K562 (cell line): ENCODE results near the gene SMAD7. TPM values are rescaled to one million over a fixed set of nuclear protein-coding genes. Genes with fewer than 3 reads are reported as not detected.

Experiments
- BMI1 ChIP-seq: fragments of 150-350 bp; IDR thresholded peaks from 2 replicates; pipeline ENCODE4 v1.6.1; 2014; ENCODE audit warnings: low read length
- ESRRA ChIP-seq: fragments of 450-650 bp; IDR thresholded peaks from 2 replicates; pipeline ENCODE4 v1.6.1; 2014; ENCODE audit warnings: low read depth, mild to moderate bottlenecking, moderate library complexity, borderline replicate concordance
- HDAC2 ChIP-seq: fragments of 450-650 bp; IDR thresholded peaks from 2 replicates; pipeline ENCODE4 v1.6.1; 2016; ENCODE audit warnings: mild to moderate bottlenecking
- NR2C2 ChIP-seq, 2 experiments: fragments of 200-800 bp in 1 of 2; sonication (Bioruptor generic) in 1 of 2; sonication (generic) in 1 of 2; formaldehyde crosslinking in 1 of 2; IDR thresholded peaks; 2 replicates each; pipeline versions ENCODE4 v1.6.1 to v1.8.0; 2016 to 2022; ENCODE audit warnings: mild to moderate bottlenecking in 1 of 2, missing compliant biosample characterization in 1 of 2, missing genetic modification characterization in 1 of 2, missing genetic modification reagents in 1 of 2
- PHF8 ChIP-seq: fragments of 200-600 bp; sonication (generic); IDR thresholded peaks from 2 replicates; pipeline ENCODE4 v1.6.1; 2012; ENCODE audit warnings: mixed run types, mild to moderate bottlenecking, inconsistent platforms, low read length, moderate library complexity, borderline replicate concordance
- PTBP1 ChIP-seq: fragments of 200-400 bp; formaldehyde crosslinking; IDR thresholded peaks from 2 replicates; pipeline ENCODE4 v1.6.1; 2017; ENCODE audit warnings: low read depth, low read length
- SMARCA5 ChIP-seq: fragments of 450-650 bp; IDR thresholded peaks from 2 replicates; pipeline ENCODE4 v1.6.1; 2016
- SMARCE1 ChIP-seq: fragments of 450-650 bp; IDR thresholded peaks from 2 replicates; pipeline ENCODE4 v1.7.1; 2016; ENCODE audit warnings: mild to moderate bottlenecking
- SNRNP70 ChIP-seq: fragments of 200-400 bp; formaldehyde crosslinking; optimal IDR thresholded peaks from 2 replicates; pipeline ENCODE3; 2017; ENCODE audit warnings: low read depth, low read length
- TAF1 ChIP-seq: IDR thresholded peaks from 2 replicates; pipeline ENCODE4 v1.6.1; 2011; ENCODE audit warnings: mild to moderate bottlenecking, low read length, moderate library complexity; ENCODE audit not compliant: insufficient read depth, control insufficient read depth, severe bottlenecking; ENCODE audit errors: extremely low read depth
- TBP ChIP-seq: optimal IDR thresholded peaks from 2 replicates; pipeline ENCODE3; 2011; ENCODE audit warnings: low read depth, low read length, improper control_type of control experiment
- TFAM ChIP-seq: fragments of 250-450 bp; sonication (Bioruptor Pico); conservative IDR thresholded peaks from 2 replicates; pipeline ENCODE4 v1.5.0; 2021; ENCODE audit warnings: mild to moderate bottlenecking, moderate library complexity
- ZKSCAN1 ChIP-seq: fragments of 150-350 bp; IDR thresholded peaks from 2 replicates; pipeline ENCODE4 v1.6.1; 2016; ENCODE audit warnings: low read depth, low read length
- ZNF507 ChIP-seq: conservative IDR thresholded peaks from 2 replicates; pipeline ENCODE4 v1.6.1; 2017; ENCODE audit warnings: missing genetic modification characterization, missing compliant biosample characterization
- polyA plus RNA-seq, 8 experiments: library from polyadenylated mRNA; depleted of rRNA in 4 of 8; stranded (reverse) in 5 of 8; unstranded in 3 of 8; fragments of >200 nt; fragmentation: Nextera tagmentation in 2 of 8; fragmentation: Illumina TruSeq in 1 of 8; extraction: Ambion mirVana in 2 of 8; extraction: Trizol in 1 of 8; gene quantifications; 2 replicates each; pipeline versions ENCODE4 v1.2.1 to v1.2.3, GENCODE V29; 2011 to 2014; ENCODE audit warnings: inconsistent platforms in 1 of 8, missing spikeins in 1 of 8
- total RNA-seq, 7 experiments: library from RNA; depleted of rRNA in 6 of 7; stranded (reverse); fragments of >200 nt in 6 of 7; fragmentation: Illumina TruSeq in 2 of 7; extraction: Trizol in 2 of 7; gene quantifications; 2 replicates each; pipeline versions ENCODE4 v1.2.1 to v1.2.3, GENCODE V29; 2011 to 2021; ENCODE audit warnings: low replicate concordance in 1 of 7
- TF ChIP-seq, protein P1 (sequence below): sonication (generic); formaldehyde crosslinking; IDR thresholded peaks from 2 replicates; pipeline ENCODE4 v1.8.0; 2023; ENCODE audit warnings: missing genetic modification reagents, mild to moderate bottlenecking, borderline replicate concordance
- TF ChIP-seq, protein P2 (sequence below): fragments of 450-650 bp; IDR thresholded peaks from 2 replicates; pipeline ENCODE4 v1.6.1; 2016; ENCODE audit warnings: missing biosample characterization, missing genetic modification characterization
- TF ChIP-seq, protein P3 (sequence below): sonication (generic); formaldehyde crosslinking; IDR thresholded peaks from 2 replicates; pipeline ENCODE4 v1.8.0; 2022; ENCODE audit warnings: mild to moderate bottlenecking, missing genetic modification reagents
- TF ChIP-seq, protein P4 (sequence below): sonication (generic); formaldehyde crosslinking; IDR thresholded peaks from 2 replicates; pipeline ENCODE4 v1.8.1; 2023; ENCODE audit warnings: mild to moderate bottlenecking, missing genetic modification reagents

Gene SMAD7
- total and polyA plus RNA-seq, 9 of the 15 experiments (the other 6 are each of a cell fraction or from before 2014, with no cell fraction given), result 0.13 to 3.0 (median 1.6) TPM

DNA sequence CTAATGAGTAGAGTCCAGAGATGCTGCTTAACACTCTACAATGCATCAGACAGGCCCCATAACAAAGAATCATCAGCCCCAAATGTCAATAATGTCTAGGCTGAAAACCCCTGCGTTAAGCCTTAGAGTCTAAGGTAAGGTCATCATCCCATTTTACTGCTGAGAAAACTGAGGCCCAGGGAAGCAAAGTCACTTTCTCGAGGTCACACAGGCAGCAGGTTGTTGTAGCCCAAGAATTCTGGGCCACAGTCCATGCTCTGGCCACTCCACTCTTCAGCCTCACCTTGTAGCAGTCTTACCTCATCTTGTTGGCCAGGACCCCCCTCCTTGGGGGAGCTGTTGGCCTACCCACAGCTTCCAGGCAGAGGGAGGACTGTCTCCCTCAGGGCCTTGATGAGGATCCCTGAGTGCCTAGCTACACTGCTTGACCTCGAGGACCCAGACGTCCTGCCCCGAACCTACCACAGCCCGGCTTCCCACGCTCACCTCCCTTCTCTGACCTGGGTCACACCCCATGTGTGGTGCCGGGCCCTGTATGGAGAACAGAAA is 54.4 kb downstream of the SMAD7 start (continued):
- TF ChIP-seq, protein P1, sequence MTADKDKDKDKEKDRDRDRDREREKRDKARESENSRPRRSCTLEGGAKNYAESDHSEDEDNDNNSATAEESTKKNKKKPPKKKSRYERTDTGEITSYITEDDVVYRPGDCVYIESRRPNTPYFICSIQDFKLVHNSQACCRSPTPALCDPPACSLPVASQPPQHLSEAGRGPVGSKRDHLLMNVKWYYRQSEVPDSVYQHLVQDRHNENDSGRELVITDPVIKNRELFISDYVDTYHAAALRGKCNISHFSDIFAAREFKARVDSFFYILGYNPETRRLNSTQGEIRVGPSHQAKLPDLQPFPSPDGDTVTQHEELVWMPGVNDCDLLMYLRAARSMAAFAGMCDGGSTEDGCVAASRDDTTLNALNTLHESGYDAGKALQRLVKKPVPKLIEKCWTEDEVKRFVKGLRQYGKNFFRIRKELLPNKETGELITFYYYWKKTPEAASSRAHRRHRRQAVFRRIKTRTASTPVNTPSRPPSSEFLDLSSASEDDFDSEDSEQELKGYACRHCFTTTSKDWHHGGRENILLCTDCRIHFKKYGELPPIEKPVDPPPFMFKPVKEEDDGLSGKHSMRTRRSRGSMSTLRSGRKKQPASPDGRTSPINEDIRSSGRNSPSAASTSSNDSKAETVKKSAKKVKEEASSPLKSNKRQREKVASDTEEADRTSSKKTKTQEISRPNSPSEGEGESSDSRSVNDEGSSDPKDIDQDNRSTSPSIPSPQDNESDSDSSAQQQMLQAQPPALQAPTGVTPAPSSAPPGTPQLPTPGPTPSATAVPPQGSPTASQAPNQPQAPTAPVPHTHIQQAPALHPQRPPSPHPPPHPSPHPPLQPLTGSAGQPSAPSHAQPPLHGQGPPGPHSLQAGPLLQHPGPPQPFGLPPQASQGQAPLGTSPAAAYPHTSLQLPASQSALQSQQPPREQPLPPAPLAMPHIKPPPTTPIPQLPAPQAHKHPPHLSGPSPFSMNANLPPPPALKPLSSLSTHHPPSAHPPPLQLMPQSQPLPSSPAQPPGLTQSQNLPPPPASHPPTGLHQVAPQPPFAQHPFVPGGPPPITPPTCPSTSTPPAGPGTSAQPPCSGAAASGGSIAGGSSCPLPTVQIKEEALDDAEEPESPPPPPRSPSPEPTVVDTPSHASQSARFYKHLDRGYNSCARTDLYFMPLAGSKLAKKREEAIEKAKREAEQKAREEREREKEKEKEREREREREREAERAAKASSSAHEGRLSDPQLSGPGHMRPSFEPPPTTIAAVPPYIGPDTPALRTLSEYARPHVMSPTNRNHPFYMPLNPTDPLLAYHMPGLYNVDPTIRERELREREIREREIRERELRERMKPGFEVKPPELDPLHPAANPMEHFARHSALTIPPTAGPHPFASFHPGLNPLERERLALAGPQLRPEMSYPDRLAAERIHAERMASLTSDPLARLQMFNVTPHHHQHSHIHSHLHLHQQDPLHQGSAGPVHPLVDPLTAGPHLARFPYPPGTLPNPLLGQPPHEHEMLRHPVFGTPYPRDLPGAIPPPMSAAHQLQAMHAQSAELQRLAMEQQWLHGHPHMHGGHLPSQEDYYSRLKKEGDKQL (CRISPR knock-in tag), result no peak
- no peak for TF ChIP-seq BMI1
- no peak for TF ChIP-seq ZNF507
- TF ChIP-seq PHF8, result peak; percentile 4; the same call in 1 of the 2 replicates
- TF ChIP-seq ZKSCAN1, result no peak
- TF ChIP-seq TFAM (CRISPR knock-in tag), result no peak
- TF ChIP-seq SMARCE1, result 0 out of 2 replicates have a peak, but pooled peaks have one; percentile 10
- TF ChIP-seq PTBP1, result 0 out of 2 replicates have a peak, but pooled peaks have one; percentile 60
- peak; percentile 95 for TF ChIP-seq SMARCA5
- TF ChIP-seq, protein P2, sequence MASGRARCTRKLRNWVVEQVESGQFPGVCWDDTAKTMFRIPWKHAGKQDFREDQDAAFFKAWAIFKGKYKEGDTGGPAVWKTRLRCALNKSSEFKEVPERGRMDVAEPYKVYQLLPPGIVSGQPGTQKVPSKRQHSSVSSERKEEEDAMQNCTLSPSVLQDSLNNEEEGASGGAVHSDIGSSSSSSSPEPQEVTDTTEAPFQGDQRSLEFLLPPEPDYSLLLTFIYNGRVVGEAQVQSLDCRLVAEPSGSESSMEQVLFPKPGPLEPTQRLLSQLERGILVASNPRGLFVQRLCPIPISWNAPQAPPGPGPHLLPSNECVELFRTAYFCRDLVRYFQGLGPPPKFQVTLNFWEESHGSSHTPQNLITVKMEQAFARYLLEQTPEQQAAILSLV (tag), result no peak
- no peak for TF ChIP-seq TAF1
- no peak for TF ChIP-seq SNRNP70
- TF ChIP-seq, protein P3, sequence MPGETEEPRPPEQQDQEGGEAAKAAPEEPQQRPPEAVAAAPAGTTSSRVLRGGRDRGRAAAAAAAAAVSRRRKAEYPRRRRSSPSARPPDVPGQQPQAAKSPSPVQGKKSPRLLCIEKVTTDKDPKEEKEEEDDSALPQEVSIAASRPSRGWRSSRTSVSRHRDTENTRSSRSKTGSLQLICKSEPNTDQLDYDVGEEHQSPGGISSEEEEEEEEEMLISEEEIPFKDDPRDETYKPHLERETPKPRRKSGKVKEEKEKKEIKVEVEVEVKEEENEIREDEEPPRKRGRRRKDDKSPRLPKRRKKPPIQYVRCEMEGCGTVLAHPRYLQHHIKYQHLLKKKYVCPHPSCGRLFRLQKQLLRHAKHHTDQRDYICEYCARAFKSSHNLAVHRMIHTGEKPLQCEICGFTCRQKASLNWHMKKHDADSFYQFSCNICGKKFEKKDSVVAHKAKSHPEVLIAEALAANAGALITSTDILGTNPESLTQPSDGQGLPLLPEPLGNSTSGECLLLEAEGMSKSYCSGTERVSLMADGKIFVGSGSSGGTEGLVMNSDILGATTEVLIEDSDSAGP (CRISPR knock-in tag), result no peak
- TF ChIP-seq, protein P4, sequence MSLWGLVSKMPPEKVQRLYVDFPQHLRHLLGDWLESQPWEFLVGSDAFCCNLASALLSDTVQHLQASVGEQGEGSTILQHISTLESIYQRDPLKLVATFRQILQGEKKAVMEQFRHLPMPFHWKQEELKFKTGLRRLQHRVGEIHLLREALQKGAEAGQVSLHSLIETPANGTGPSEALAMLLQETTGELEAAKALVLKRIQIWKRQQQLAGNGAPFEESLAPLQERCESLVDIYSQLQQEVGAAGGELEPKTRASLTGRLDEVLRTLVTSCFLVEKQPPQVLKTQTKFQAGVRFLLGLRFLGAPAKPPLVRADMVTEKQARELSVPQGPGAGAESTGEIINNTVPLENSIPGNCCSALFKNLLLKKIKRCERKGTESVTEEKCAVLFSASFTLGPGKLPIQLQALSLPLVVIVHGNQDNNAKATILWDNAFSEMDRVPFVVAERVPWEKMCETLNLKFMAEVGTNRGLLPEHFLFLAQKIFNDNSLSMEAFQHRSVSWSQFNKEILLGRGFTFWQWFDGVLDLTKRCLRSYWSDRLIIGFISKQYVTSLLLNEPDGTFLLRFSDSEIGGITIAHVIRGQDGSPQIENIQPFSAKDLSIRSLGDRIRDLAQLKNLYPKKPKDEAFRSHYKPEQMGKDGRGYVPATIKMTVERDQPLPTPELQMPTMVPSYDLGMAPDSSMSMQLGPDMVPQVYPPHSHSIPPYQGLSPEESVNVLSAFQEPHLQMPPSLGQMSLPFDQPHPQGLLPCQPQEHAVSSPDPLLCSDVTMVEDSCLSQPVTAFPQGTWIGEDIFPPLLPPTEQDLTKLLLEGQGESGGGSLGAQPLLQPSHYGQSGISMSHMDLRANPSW, result no peak
- TF ChIP-seq HDAC2, result peak; percentile 87
- TF ChIP-seq ESRRA, result peak; percentile 52; the same call in 1 of the 2 replicates
- TF ChIP-seq NR2C2 (CRISPR knock-in tag; IDR thresholded peaks at IDR 0.05), result no peak
- TF ChIP-seq NR2C2 (tag; IDR thresholded peaks at IDR 0.05), result no peak
- TF ChIP-seq TBP, result no peak
